HG03378 (cell line): ENCODE measurements around the gene CSRNP3.
A peak's percentile ranks its signal among the peaks of the same experiment; 100 is the strongest.
"Not testable (repeated sequence)": the region's sequence is repeated elsewhere in the genome, so short reads cannot be mapped to it uniquely, and the experiment has no call there.

Experiments
- ATAC-seq: cut with Tn5 transposase; IDR thresholded peaks from one replicate; pipeline ENCODE4 v1.9.1; 2021; ENCODE audit warnings: mild to moderate bottlenecking, moderate library complexity; ENCODE audit not compliant: unreplicated experiment

The CSRNP3 gene

GRCh38 chr2:165630236-165630635, 160.7 kb downstream of the CSRNP3 start:
- no peak for ATAC-seq

DNA sequence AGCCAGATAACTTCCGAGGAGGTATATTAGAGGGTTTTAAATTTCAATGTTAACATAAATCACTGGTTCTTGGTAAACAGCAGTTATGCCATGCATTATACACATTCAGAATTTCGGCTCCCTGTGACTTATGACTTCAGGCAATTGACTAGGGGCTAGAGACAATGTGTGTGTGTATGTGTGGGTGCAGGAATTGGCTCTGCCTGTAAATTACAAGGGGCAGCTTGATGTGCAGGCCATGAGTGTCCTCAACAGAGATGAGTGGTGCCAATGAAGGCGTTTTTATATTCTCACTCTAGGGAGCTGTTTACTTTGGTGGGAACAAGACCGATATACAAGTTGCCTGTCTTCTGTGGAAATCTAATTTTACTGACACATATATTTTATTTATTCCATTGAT, 161.6 kb downstream of the CSRNP3 start:
- ATAC-seq = no peak

- ATAC-seq = no peak
These were observed 163.1 kb downstream of the CSRNP3 start for GRCh38 chr2:165632594-165632993.

GRCh38 chr2:165633431-165633830, 163.9 kb downstream of the CSRNP3 start:
- no peak for ATAC-seq

- ATAC-seq = no peak
These were observed 164.8 kb downstream of the CSRNP3 start for GRCh38 chr2:165634282-165634681.

GRCh38 chr2:165634855-165635254, 165.4 kb downstream of the CSRNP3 start:
- no peak for ATAC-seq

DNA sequence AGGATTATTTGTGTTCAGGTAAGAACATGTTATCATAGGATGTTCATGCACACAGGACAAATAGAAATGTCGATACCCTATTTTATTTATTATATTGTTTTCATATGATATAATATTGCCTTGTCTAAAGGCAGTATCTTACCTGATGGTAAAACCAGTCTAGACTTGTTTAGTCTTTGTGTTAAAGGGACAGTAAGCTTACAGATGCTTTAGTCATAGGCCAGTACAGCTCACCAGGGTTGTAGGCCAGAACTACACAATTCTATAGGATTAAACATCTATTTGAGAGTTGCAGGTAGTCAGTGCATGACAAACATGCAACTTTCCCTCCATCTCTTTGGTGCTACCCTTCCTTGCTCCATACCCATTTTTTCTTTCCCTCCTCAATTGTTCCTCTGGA, 166.0 kb downstream of the CSRNP3 start:
- no peak for ATAC-seq

DNA sequence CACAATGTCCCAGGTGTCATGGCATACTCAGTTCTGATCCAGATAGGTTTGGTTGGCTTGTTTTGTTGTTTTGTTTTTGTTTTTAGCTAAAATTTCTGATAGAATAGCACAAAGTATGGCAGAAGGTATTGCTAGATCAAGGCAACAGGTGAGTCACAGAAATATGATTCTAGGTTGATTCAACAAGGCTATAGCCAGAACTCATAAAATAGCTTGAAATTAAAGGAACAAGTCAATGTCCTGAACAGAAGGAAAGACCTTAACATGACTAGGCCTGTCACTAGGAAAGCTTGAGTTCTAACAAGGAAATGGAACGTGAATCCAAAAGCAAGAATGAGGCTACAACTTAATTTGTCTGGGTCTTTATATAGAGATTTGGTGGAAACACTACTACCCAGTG, 167.5 kb downstream of the CSRNP3 start:
- no peak for ATAC-seq

- no peak for ATAC-seq
These were observed 167.9 kb downstream of the CSRNP3 start for GRCh38 chr2:165637396-165637795.

GRCh38 chr2:165639504-165639903, 170.0 kb downstream of the CSRNP3 start:
- no peak for ATAC-seq

DNA sequence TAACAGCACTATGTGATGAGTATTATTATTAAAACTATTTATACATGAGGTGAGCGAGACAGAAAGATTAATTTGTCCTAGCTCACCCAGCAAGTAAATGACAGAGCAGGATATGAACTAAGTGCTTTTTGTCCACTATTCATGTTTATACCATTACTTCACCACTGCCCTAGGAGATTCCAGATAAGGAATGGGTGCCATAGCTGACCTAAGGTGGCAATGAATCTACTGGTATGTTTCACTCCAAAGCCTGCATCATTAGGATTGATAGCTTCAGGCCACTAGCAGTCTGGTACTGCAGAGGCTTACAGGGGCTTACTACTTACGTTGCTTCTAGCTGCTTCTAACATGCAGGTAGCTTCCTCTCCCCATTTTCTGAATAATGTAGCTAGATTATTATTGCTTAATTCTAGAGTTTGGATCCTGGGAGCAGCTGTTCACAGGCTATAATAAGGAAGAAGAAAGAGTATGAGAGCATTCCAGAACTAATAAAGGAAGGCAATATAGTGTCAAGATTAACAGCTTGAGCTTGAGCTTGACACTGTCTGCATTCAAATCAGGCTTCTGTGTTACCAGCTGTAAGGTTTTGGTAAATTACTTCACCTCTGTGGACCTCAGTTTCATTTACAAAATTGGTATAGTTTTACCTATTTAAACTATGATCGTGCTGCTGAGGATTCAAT, 170.9 kb downstream of the CSRNP3 start:
- no peak for ATAC-seq

DNA sequence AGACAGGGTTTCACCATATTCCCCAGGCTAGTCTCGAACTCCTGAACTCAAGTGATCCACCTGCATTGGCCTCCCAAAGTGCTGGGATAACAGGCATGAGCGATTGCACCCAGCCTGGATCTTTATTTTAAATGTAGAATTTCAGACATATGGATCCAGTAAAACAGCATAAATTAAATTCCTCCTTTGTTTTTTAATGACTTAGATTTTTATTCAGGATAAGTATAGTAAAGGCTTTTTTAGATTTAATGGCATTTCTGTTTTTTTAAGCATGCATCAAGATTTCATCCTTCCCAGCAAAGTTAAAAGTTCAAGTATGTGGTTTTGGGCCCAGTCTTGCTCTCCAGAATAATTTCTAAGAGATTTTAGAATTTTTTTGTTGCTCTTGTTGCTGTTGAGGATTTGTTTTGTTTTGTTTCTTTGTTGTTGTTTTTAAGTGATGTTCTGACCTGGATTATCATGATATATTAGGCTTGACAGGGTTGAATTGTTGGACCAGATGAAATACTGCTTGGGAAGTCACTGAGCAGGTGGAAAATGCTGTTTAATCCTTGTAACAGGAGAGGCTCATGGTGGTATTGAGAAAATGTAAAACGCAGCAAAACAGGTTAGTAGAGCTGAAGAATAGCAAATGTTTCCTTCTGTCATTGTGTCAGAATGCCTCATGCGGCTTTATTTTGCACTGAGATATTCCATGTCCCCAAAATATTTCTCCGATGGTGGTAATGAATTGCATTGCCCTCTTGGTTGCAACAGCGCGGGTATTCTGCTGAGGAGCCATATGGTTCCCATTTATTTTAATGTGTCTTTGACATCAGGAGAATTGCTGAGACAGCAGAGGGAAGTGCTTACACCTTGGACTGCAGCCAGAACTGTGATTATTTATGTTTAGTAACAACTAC, 176.7 kb downstream of the CSRNP3 start:
- no peak for ATAC-seq

- no peak for ATAC-seq
These were observed 177.9 kb downstream of the CSRNP3 start for GRCh38 chr2:165647409-165647808.

DNA sequence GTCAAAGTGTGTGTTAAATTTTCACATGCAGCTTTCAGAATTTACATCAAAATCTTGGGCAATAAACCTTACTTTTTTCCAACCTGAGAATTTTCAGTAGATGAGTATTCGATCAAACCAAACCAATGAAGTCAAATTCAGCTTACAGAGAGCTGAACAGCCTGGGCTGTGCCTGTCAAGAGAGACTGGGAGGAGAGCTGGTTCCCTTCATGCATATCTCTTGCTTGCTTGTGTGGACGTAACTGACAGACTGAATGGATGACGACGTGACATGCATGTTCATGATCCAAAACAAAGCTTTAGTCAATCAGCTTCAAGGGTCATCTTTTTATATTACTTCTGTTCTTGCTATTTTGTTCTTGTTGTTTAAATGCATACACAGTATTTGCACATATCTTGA, 179.3 kb downstream of the CSRNP3 start:
- ATAC-seq = no peak

GRCh38 chr2:165651233-165651632, 181.7 kb downstream of the CSRNP3 start:
- no peak for ATAC-seq

- no peak for ATAC-seq
These were observed 186.2 kb downstream of the CSRNP3 start for GRCh38 chr2:165655661-165656060.

DNA sequence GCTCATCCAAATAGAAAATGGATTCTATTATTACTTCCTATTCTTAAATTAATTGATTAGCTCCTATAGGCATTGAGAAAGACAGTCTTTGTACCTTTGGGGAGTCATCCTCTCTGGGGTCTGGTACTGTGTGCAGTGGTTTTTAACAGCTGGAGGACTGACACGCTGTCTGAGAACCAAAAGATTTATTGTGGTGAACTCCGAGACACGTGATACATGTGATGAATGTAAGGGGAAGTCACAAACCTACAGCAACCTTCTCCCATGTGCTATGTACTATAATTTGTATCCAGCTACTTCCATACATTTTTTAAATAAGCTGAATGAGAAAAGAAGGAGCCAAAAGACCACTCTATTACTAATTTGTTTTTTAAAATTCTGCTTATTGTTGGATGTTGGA, 190.9 kb downstream of the CSRNP3 start:
- ATAC-seq = peak; percentile 91

DNA sequence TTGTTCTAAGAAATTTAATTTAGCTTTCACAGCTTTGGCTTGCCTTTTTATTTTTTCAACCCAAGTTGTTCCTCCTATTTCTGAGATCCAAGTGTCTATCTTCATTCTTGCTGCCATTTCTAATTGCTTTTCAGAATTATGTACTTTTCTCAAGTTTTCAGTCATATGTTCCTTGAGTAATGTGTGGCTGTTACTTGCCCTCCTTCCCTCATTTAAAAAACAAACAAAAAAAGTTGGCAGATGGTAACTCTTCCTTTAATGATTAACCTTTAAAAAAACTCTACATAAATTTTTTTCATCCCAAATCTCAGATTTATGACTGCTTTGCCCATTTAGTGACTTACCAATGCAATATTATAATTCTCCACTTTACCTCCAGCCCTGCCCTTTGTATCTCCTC, 193.2 kb downstream of the CSRNP3 start:
- ATAC-seq = no peak

- ATAC-seq = no peak
These were observed 196.1 kb downstream of the CSRNP3 start for GRCh38 chr2:165665614-165666013.

GRCh38 chr2:165666073-165666472, 196.6 kb downstream of the CSRNP3 start:
- ATAC-seq = not testable (repeated sequence)

GRCh38 chr2:165666605-165667004, 197.1 kb downstream of the CSRNP3 start:
- no peak for ATAC-seq

DNA sequence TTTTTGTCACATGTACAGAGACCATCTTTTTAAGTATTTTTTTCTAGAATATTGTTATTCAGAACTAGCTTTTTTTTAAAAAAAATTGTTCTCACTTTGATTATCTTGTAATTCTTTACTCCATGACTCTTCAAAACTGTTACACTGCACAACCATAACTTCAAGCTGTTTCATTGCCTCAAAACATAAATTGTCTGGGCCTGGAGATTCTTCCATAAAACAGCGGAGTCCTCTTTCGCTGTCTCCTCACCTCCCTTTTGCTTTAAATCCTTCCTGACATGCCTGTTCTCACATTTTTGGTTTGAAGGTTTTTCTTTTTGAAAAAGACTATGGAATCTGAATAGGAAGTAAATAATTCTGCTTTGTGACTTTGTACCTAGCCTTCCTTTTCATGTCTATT, 197.9 kb downstream of the CSRNP3 start:
- ATAC-seq = no peak
